BE2C (cell line): ENCODE data around the gene COL11A1.

Experiments used
- DNase-seq: peaks from one replicate; pipeline ENCODE4 v3.0.0-alpha.2; 2020
- H3K27me3 ChIP-seq: fragments of 250-450 bp; sonication (Bioruptor Pico); 2 replicates; pipeline ENCODE4 v1.5.1; 2020; ENCODE audit warnings: mild to moderate bottlenecking
- H3K36me3 ChIP-seq: fragments of 250-450 bp; sonication (Bioruptor Pico); 2 replicates; pipeline ENCODE4 v1.5.1; 2020; ENCODE audit warnings: mild to moderate bottlenecking
- H3K4me1 ChIP-seq: fragments of 250-450 bp; sonication (Bioruptor Pico); 2 replicates; pipeline ENCODE4 v1.5.1; 2020
- H3K4me3 ChIP-seq: 2 replicates; pipeline ENCODE4 v1.5.1; 2011; ENCODE audit warnings: low read depth, low read length
- H3K9me3 ChIP-seq: fragments of 250-450 bp; sonication (Bioruptor Pico); 2 replicates; pipeline ENCODE4 v1.5.1; 2020
- CTCF ChIP-seq: IDR thresholded peaks from 2 replicates; pipeline ENCODE4 v1.5.1; 2012; ENCODE audit warnings: mild to moderate bottlenecking, low read depth, low read length

COL11A1 gene

GRCh38 chr1:103106426-103107341, 1.6 kb downstream of the COL11A1 start:
- DNase-seq: peak; percentile 58
- no peaks in the 10 kb centered on the region for H3K27me3 ChIP-seq
- H3K4me3 ChIP-seq: peak overlapping the region; percentile 91
- peak; percentile 67 for TF ChIP-seq CTCF
- no peaks in the 10 kb centered on the region for H3K36me3 ChIP-seq
- no peaks in the 10 kb centered on the region for H3K9me3 ChIP-seq
- no peaks in the 10 kb centered on the region for H3K4me1 ChIP-seq

DNA sequence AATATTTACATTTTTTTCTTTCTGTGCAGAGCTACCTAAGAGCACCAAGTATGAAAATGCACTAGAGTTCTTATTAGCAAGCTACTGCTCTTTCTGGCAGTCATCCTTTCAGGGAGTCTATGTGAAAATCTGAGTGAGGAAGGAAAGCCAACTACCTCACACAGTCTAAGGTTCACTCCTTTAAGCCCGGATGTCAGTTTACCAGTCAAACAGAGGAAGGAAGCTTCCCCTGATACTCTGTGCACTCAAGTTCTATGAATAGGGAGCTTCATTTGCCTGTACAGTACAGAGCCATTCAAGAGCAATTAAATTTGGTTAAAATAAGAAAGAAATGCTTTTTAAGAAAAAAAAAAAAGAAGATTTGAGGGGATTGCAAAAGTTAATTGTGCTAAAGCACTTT, 6.9 kb downstream of the COL11A1 start:
- no peak for DNase-seq
- Histone ChIP-seq H3K9me3 (no peaks in the 10 kb centered on the region), H3K4me1 (no peaks in the 10 kb centered on the region), H3K27me3 (no peaks in the 10 kb centered on the region), H3K36me3 (no peaks in the 10 kb centered on the region), H3K4me3 (no peak overlapping the region)
- no peak for TF ChIP-seq CTCF

- Histone ChIP-seq H3K36me3 (no peaks in the 10 kb centered on the region), H3K4me3 (no peak overlapping the region), H3K27me3 (no peaks in the 10 kb centered on the region), H3K9me3 (no peaks in the 10 kb centered on the region), H3K4me1 (no peaks in the 10 kb centered on the region)
- no peak for DNase-seq
- no peak for TF ChIP-seq CTCF
Observed at GRCh38 chr1:103089221-103089620, 19.1 kb downstream of the COL11A1 start.

DNA sequence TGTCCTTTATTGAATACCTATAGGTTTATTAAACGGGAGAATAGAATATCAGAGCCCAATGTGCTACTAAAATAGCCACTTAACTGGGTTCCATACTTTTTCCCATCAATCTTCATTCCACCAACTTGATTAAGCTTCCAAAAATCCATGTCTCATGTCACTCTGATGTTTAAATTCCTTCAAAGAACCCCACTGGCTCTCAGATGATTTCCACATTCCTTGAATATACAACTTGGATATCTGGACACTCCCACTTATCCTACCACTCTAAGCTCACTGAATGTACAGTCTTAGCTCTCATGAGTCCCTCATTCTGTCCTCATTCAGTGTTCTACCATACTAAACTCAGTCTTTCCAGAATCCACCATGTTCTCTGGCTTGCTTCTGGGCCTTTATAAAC, 21.1 kb downstream of the COL11A1 start:
- Histone ChIP-seq H3K27me3 (no peaks in the 10 kb centered on the region), H3K9me3 (no peaks in the 10 kb centered on the region), H3K4me3 (no peak overlapping the region), H3K36me3 (no peaks in the 10 kb centered on the region), H3K4me1 (no peaks in the 10 kb centered on the region)
- TF ChIP-seq CTCF: no peak
- no peak for DNase-seq

- no peaks in the 10 kb centered on the region for H3K9me3 ChIP-seq
Observed at GRCh38 chr1:103084181-103084580, 24.1 kb downstream of the COL11A1 start.

More at GRCh38 chr1:103084181-103084580, 24.1 kb downstream of the COL11A1 start:
- no peaks in the 10 kb centered on the region for H3K4me1 ChIP-seq
- DNase-seq: no peak
- no peak for TF ChIP-seq CTCF
- H3K4me3 ChIP-seq: no peak overlapping the region
- H3K27me3 ChIP-seq: no peaks in the 10 kb centered on the region
- no peaks in the 10 kb centered on the region for H3K36me3 ChIP-seq
